Measurements from ENCODE around the gene ZNF534.

DNA sequence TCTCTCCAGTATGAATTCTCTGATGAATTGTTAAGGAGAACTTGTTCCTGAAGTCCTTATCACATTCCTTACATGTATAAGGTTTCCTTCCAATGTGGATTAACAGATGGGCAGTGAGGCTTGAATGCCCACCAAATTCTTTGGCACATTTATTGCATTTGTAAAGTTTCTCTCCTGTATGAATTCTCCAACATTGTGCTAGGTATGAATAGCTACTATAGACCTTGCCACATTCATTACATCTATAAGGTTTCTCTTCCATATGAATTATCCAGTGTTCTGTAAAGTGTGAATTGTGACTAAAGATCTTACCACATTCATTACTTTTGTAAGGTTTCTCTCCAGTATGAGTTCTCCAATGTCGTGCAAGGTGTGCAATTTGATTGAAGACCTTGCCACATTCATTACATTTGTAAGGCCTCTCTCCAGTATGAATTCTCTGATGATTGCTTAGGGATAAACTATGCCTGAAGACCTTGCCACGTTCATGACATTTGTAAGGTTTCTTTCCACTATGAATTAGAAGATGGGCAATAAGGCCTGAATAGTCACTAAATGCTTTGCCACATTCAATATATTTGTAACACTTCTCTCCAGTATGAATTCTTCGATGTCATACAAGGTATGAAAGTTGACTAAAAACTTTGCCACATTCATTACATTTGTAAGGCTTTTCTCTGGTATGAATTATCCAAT, 44.9 kb downstream of the ZNF534 start:
- no peak for TF ChIP-seq CEBPB (IDR thresholded peaks at IDR 0.05)
- TF ChIP-seq RAD21 (IDR thresholded peaks at IDR 0.05; ENCODE audit: low read depth), result no peak
- TF ChIP-seq EP300 (IDR thresholded peaks at IDR 0.05; ENCODE audit: borderline replicate concordance), result no peak
- no peak for TF ChIP-seq CREB1 (IDR thresholded peaks at IDR 0.05; ENCODE audit: low read depth)
- TF ChIP-seq, protein P1, sequence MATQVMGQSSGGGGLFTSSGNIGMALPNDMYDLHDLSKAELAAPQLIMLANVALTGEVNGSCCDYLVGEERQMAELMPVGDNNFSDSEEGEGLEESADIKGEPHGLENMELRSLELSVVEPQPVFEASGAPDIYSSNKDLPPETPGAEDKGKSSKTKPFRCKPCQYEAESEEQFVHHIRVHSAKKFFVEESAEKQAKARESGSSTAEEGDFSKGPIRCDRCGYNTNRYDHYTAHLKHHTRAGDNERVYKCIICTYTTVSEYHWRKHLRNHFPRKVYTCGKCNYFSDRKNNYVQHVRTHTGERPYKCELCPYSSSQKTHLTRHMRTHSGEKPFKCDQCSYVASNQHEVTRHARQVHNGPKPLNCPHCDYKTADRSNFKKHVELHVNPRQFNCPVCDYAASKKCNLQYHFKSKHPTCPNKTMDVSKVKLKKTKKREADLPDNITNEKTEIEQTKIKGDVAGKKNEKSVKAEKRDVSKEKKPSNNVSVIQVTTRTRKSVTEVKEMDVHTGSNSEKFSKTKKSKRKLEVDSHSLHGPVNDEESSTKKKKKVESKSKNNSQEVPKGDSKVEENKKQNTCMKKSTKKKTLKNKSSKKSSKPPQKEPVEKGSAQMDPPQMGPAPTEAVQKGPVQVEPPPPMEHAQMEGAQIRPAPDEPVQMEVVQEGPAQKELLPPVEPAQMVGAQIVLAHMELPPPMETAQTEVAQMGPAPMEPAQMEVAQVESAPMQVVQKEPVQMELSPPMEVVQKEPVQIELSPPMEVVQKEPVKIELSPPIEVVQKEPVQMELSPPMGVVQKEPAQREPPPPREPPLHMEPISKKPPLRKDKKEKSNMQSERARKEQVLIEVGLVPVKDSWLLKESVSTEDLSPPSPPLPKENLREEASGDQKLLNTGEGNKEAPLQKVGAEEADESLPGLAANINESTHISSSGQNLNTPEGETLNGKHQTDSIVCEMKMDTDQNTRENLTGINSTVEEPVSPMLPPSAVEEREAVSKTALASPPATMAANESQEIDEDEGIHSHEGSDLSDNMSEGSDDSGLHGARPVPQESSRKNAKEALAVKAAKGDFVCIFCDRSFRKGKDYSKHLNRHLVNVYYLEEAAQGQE (IDR thresholded peaks at IDR 0.05; ENCODE audit: low read depth), result no peak
- TF ChIP-seq YY1 (IDR thresholded peaks at IDR 0.05; ENCODE audit: low read depth), result no peak
- no peak for TF ChIP-seq TCF12 (IDR thresholded peaks at IDR 0.05; ENCODE audit: low read depth)
- TF ChIP-seq, protein P2, sequence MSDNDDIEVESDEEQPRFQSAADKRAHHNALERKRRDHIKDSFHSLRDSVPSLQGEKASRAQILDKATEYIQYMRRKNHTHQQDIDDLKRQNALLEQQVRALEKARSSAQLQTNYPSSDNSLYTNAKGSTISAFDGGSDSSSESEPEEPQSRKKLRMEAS (IDR thresholded peaks at IDR 0.05), result no peak
- TF ChIP-seq TEAD4 (IDR thresholded peaks at IDR 0.05), result no peak
- TF ChIP-seq TAF1 (IDR thresholded peaks at IDR 0.05; ENCODE audit: low read depth), result no peak
- TF ChIP-seq ZBTB7A (IDR thresholded peaks at IDR 0.05; ENCODE audit: low read depth), result no peak
- TF ChIP-seq EGR1 (IDR thresholded peaks at IDR 0.05), result no peak
- no peak for TF ChIP-seq NFIC (IDR thresholded peaks at IDR 0.05)

Data from Ishikawa (cell line).